IMR-90 (cell line): ENCODE measurements around the gene SLC12A8. TPM values are rescaled to one million over a fixed set of nuclear protein-coding genes. Genes with fewer than 3 reads are reported as not detected.

Experiments
- ATAC-seq: fragments of 200-7000 bp; cut with Tn5 transposase; 2 replicates; pipeline ENCODE4 v1.9.1; 2020; ENCODE audit warnings: low read depth, mild to moderate bottlenecking, moderate library complexity
- BruUV-seq: library from RNA; stranded (reverse); fragments of 400-500 nt; replicated peaks from 2 replicates; lab custom pipeline; 2021; lab: Mats Ljungman, UMichigan
- CTCF ChIA-PET: fragments of 300-600 bp; formaldehyde crosslinking; extraction: SDS; loops from one replicate; lab custom pipeline; 2021; ENCODE audit warnings: antibody characterized with exemption; lab: Yijun Ruan, JAX
- POLR2A ChIA-PET: fragments of 300-600 bp; sonication (Branson Sonifier 250); formaldehyde crosslinking; loops from one replicate; lab custom pipeline; 2022; ENCODE audit warnings: antibody characterized with exemption; ENCODE audit not compliant: unreplicated experiment; lab: Charles Lee
- DNase-seq: peaks from one replicate; pipeline ENCODE4 v3.0.0; 2013
- H2AFZ ChIP-seq: replicated peaks from 2 replicates; pipeline ENCODE3; 2013; ENCODE audit warnings: low read length, mild to moderate bottlenecking; ENCODE audit not compliant: poor library complexity
- H2AK5ac ChIP-seq: 2 replicates; pipeline ENCODE4 v1.6.1; 2013; ENCODE audit warnings: low read depth, low read length, inconsistent platforms
- H2AK9ac ChIP-seq: replicated peaks from 2 replicates; pipeline ENCODE3; 2013; ENCODE audit warnings: mild to moderate bottlenecking, low read depth, low read length, moderate library complexity; ENCODE audit not compliant: poor library complexity
- H2BK120ac ChIP-seq: 2 replicates; pipeline ENCODE4 v1.6.1; 2013; ENCODE audit warnings: low read depth, low read length, inconsistent platforms
- H2BK15ac ChIP-seq: 3 replicates; pipeline ENCODE4 v1.6.1; 2013; ENCODE audit warnings: low read depth, low read length, inconsistent platforms
- H2BK20ac ChIP-seq: 2 replicates; pipeline ENCODE4 v1.6.1; 2013; ENCODE audit warnings: low read depth, mild to moderate bottlenecking, inconsistent platforms, low read length, moderate library complexity
- H2BK5ac ChIP-seq: 2 replicates; pipeline ENCODE4 v1.6.1; 2013; ENCODE audit warnings: mild to moderate bottlenecking, low read depth, low read length, inconsistent platforms; ENCODE audit not compliant: poor library complexity, severe bottlenecking
- H3K14ac ChIP-seq: replicated peaks from 2 replicates; pipeline ENCODE4 v1.6.1; 2013; ENCODE audit warnings: low read depth, low read length, inconsistent platforms
- H3K18ac ChIP-seq: 2 replicates; pipeline ENCODE4 v1.6.1; 2013; ENCODE audit warnings: low read depth, low read length, control low read depth
- H3K23ac ChIP-seq: 2 replicates; pipeline ENCODE4 v1.6.1; 2013; ENCODE audit warnings: low read depth, low read length, inconsistent platforms
- H3K27ac ChIP-seq: 2 replicates; pipeline ENCODE4 v1.5.1; 2013; ENCODE audit warnings: mild to moderate bottlenecking, control low read depth, low read length; ENCODE audit not compliant: insufficient read depth
- H3K27me3 ChIP-seq: 2 replicates; pipeline ENCODE4 v1.6.1; 2013; ENCODE audit warnings: low read length; ENCODE audit not compliant: control insufficient read depth, insufficient read depth
- H3K36me3 ChIP-seq: 2 replicates; pipeline ENCODE4 v1.6.1; 2013; ENCODE audit warnings: low read length, mixed read lengths; ENCODE audit not compliant: control insufficient read depth, insufficient read depth
- H3K4ac ChIP-seq: 2 replicates; pipeline ENCODE4 v1.6.1; 2013; ENCODE audit warnings: low read depth, low read length, inconsistent platforms
- H3K4me1 ChIP-seq: 2 replicates; pipeline ENCODE4 v1.6.1; 2013; ENCODE audit warnings: low read length, mixed read lengths; ENCODE audit not compliant: control insufficient read depth, insufficient read depth
- H3K4me2 ChIP-seq: 2 replicates; pipeline ENCODE4 v1.6.1; 2013; ENCODE audit warnings: low read depth, mild to moderate bottlenecking, control low read depth, low read length, moderate library complexity
- H3K4me3 ChIP-seq: 2 replicates; pipeline ENCODE4 v1.5.1; 2013; ENCODE audit warnings: low read depth, mild to moderate bottlenecking, control low read depth, low read length, moderate library complexity; ENCODE audit not compliant: insufficient read depth
- H3K56ac ChIP-seq: 2 replicates; pipeline ENCODE4 v1.6.1; 2013; ENCODE audit warnings: low read length, inconsistent platforms; ENCODE audit not compliant: insufficient read depth; ENCODE audit errors: extremely low read depth
- H3K79me1 ChIP-seq, 2 experiments: 2 replicates each; pipeline ENCODE4 v1.6.1; 2013; ENCODE audit warnings: low read length in 2 of 2, inconsistent platforms in 1 of 2, low read depth in 1 of 2
- H3K9ac ChIP-seq: 2 replicates; pipeline ENCODE4 v1.6.1; 2013; ENCODE audit warnings: low read depth, low read length, control low read depth
- H3K9me1 ChIP-seq: 2 replicates; pipeline ENCODE4 v1.6.1; 2013; ENCODE audit warnings: low read length, inconsistent platforms; ENCODE audit not compliant: insufficient read depth
- H3K9me3 ChIP-seq: 2 replicates; pipeline ENCODE4 v1.6.1; 2013; ENCODE audit warnings: low read length; ENCODE audit not compliant: control insufficient read depth, insufficient read depth
- H4K20me1 ChIP-seq: 2 replicates; pipeline ENCODE4 v1.6.1; 2013; ENCODE audit warnings: low read length, inconsistent platforms; ENCODE audit not compliant: insufficient read depth
- H4K5ac ChIP-seq: 2 replicates; pipeline ENCODE4 v1.6.1; 2013; ENCODE audit warnings: mild to moderate bottlenecking, low read depth, low read length, control low read depth
- H4K8ac ChIP-seq, 2 experiments: 2 replicates each; pipeline ENCODE4 v1.6.1; 2013; ENCODE audit warnings: low read depth in 2 of 2, low read length in 2 of 2, control low read depth in 1 of 2, inconsistent platforms in 1 of 2
- H4K91ac ChIP-seq: 2 replicates; pipeline ENCODE4 v1.6.1; 2013; ENCODE audit warnings: low read depth, low read length, inconsistent platforms; ENCODE audit not compliant: insufficient read depth
- CEBPB ChIP-seq: IDR thresholded peaks from 2 replicates; pipeline ENCODE4 v1.6.1; 2012; ENCODE audit warnings: low read depth, low read length, improper control_type of control experiment
- MAFK ChIP-seq: IDR thresholded peaks from 2 replicates; pipeline ENCODE4 v1.6.1; 2012; ENCODE audit warnings: low read depth, low read length, improper control_type of control experiment
- MAZ ChIP-seq: IDR thresholded peaks from 2 replicates; pipeline ENCODE4 v1.6.1; 2012; ENCODE audit warnings: low read depth, mild to moderate bottlenecking, low read length, improper control_type of control experiment, moderate library complexity, borderline replicate concordance
- WGBS, 2 experiments: methylation state at CpG; one replicate each; pipeline versions ENCODE4 v1.1.5 to v1.1.7; 2013; ENCODE audit warnings: missing lambda C conversion rate in 2 of 2; ENCODE audit not compliant: insufficient read length in 1 of 2; ENCODE audit errors: extremely low coverage in 2 of 2; 5-methylcytosine and 5-hydroxymethylcytosine counted together
- dilution Hi-C: fragments of 300-500 bp; cut with HindIII; formaldehyde crosslinking; loops from one replicate; pipeline ENCODE4 v1.14.3; 2018; ENCODE audit warnings: low sequenced_read_pairs; ENCODE audit not compliant: unreplicated experiment
- in situ Hi-C: fragments of 300-500 bp; cut with MboI; formaldehyde crosslinking; loops from 3 replicates; pipeline ENCODE4 v1.14.3; 2019; ENCODE audit warnings: low sequenced_read_pairs, inconsistent platforms, mixed read lengths
- intact Hi-C: fragments of 100-400 bp; cut with micrococcal nuclease; formaldehyde crosslinking; loops from 2 replicates; pipeline ENCODE4 v1.10.0; 2022
- polyA plus RNA-seq, 3 experiments: library from polyadenylated mRNA; depleted of rRNA; stranded (reverse); fragments of >200 nt; gene quantifications; 2 replicates each; pipeline ENCODE4 v1.2.3, GENCODE V29; 2012; ENCODE audit warnings: low replicate concordance in 1 of 3
- total RNA-seq: library from RNA; depleted of rRNA; stranded (reverse); fragments of >200 nt; gene quantifications from 2 replicates; pipeline ENCODE4 v1.2.3, GENCODE V29; 2012

Gene SLC12A8
- total and polyA plus RNA-seq, 2 of the 4 experiments (the other 2 are of a cell fraction): 2.2 to 4.3 TPM

DNA sequence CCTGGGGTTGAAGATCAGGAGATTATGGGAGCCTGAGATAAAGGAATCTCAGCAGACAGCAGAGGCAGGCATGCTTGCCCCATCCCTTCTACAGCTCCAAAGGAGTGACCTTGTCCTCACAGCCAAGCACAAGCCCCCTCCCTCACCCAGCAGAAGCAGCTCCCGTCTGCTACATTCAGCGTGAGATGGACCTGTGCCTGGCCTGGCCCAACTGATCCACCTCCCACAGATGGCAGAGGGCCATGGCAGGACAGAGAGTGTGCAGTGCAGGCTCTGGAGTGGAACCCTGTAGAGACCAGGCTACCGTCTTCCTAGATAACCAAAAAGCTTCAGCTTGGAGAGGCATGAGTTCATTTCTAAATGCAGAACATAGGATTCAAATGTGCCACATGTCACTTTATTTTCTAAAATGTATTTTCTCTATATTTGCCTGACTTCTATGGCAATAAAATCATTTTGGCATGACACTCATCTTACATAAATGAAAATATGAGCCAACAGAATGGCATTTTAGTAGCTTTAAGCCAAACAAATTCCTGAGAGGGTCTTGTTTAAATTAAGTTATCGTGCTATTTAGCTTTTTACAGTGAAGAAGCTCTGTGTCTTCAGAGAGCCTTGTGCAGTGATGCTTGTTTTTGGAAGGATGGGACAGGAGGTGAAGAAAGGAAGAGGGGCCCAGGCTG lies 43.7 kb downstream of the SLC12A8 start (continued):
- TF ChIP-seq MAZ: no peak

DNA sequence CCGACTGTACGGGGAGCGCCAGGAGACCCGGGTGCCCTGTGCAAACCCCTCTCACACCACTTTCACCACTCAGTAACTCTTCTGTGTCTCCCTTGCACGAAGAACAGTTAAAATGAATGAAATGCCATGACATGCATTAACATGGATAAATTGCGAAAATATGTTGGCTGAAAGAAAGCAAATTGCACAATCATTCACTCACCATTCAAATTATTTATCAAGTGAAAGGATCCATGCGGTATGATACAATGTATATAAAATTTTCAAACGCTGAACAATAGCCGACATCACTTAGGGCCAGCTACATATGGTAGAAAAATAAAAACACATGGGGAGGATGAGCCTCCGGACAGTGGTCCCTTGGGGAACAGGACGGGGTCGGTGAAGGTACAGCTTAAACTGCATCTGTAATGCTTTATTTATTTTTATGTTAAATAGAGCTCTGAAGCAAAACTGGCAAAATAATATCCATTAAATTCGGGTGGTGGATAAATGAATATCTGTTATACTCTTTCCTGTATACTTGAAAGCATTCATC lies 45.9 kb downstream of the SLC12A8 start:
- Histone ChIP-seq H2AK5ac (0 out of 2 replicates have a peak overlapping the region, but pooled peaks have one; percentile 45), H2BK5ac (no peak overlapping the region), H2AK9ac (no peak overlapping the region), H3K23ac (no peak overlapping the region), H3K9me1 (peaks cover 8% of the 10 kb centered on the region), H3K27me3 (no peaks in the 10 kb centered on the region), H4K5ac (no peak overlapping the region; the same call in 1 of the 2 replicates), H3K79me1 (no peaks in the 10 kb centered on the region), H3K56ac (no peak overlapping the region), H3K27ac (no peak overlapping the region), H4K20me1 (no peaks in the 10 kb centered on the region), H3K9me3 (no peaks in the 10 kb centered on the region), H3K18ac (no peak overlapping the region; the same call in 1 of the 2 replicates), H3K4ac (no peak overlapping the region), H3K4me1 (peaks cover 16% of the 10 kb centered on the region), H2AFZ (no peak overlapping the region), H3K36me3 (no peaks in the 10 kb centered on the region), H3K4me2 (no peak overlapping the region), H2BK20ac (no peak overlapping the region), H4K8ac (no peak overlapping the region), H4K91ac (no peak overlapping the region), H2BK15ac (no peak overlapping the region; the same call in 2 of the 3 replicates), H3K4me3 (no peak overlapping the region), H3K14ac (no peak overlapping the region), H2BK120ac (peak overlapping the region; percentile 36; the same call in 1 of the 2 replicates), H3K9ac (no peak overlapping the region)
- 20% methylated on average over 1 of the region's 13 CpGs; no CpG with 5 or more reads in 1 of the 2 experiments for WGBS, 2 experiments
- BruUV-seq: no TSS peak
- ChIA-PET CTCF (interaction anchor here (0.7 kb wide), 1 partner anchor 909 kb away, joined by 5 read pairs; no protein-coding TSS in a partner anchor), POLR2A (no interaction called here)
- ATAC-seq (no peak), DNase-seq (peak; percentile 29)
- in situ Hi-C loops: no loop called here
- dilution Hi-C loops: no loop called here
- no peak for TF ChIP-seq MAFK
- TF ChIP-seq CEBPB: peak; percentile 93
- intact Hi-C loops: no loop called here
